BLaER1 (cell line): ENCODE measurements around the gene CD300LD.

ENCODE experiments used
- H3K27ac ChIP-seq: shearing (Covaris generic); formaldehyde crosslinking; 2 replicates; pipeline ENCODE4 v1.8.1; 2022
- H3K27me3 ChIP-seq: shearing (Covaris generic); formaldehyde crosslinking; 2 replicates; pipeline ENCODE4 v1.8.1; 2022
- H3K36me3 ChIP-seq: shearing (Covaris generic); formaldehyde crosslinking; 2 replicates; pipeline ENCODE4 v1.8.1; 2022
- H3K4me1 ChIP-seq: shearing (Covaris generic); formaldehyde crosslinking; 2 replicates; pipeline ENCODE4 v1.8.1; 2022
- H3K4me2 ChIP-seq: shearing (Covaris generic); formaldehyde crosslinking; 2 replicates; pipeline ENCODE4 v1.8.1; 2022
- H3K4me3 ChIP-seq: shearing (Covaris generic); formaldehyde crosslinking; 2 replicates; pipeline ENCODE4 v1.8.1; 2022
- H3K9ac ChIP-seq: shearing (Covaris generic); formaldehyde crosslinking; 2 replicates; pipeline ENCODE4 v1.8.1; 2022
- H3K9me3 ChIP-seq: shearing (Covaris generic); formaldehyde crosslinking; 2 replicates; pipeline ENCODE4 v1.8.1; 2022
- H4K20me1 ChIP-seq: shearing (Covaris generic); formaldehyde crosslinking; 2 replicates; pipeline ENCODE4 v1.8.1; 2022
- Cebpa-rat ChIP-seq: shearing (Covaris generic); IDR thresholded peaks from 2 replicates; pipeline ENCODE4 v1.8.1; 2022

Gene CD300LD

DNA sequence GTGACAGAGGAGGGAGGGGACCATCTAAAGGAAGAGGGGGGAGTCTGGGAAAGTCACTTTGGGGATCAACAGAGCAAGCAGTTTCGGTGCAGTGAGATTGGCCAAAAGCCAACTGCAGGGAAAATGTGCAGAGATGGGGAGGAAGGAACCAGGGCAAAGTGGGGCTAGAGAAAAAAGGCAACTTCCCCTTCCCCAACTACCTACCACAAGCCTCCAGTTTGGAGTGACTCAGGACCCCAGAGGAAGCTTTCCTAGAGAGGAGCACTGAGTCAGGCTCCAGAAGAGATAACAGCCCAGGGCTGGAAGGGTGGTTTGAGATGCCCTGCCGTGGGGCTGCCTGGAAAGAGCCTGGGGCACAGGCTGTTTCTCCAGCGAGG is 6.9 kb upstream of the CD300LD start:
- Histone ChIP-seq H3K9me3 (no peaks in the 10 kb centered on the region), H3K27me3 (peaks cover 14% of the 10 kb centered on the region; the same call in 1 of the 2 replicates), H3K9ac (no peak overlapping the region), H3K4me2 (peak overlapping the region; percentile 67), H3K4me1 (peaks cover 54% of the 10 kb centered on the region), H4K20me1 (peaks cover 26% of the 10 kb centered on the region), H3K36me3 (no peaks in the 10 kb centered on the region), H3K4me3 (no peak overlapping the region), H3K27ac (no peak overlapping the region; the same call in 1 of the 2 replicates)
- no peak for TF ChIP-seq Cebpa-rat

GRCh38 chr17:74598346-74599022 is 6.4 kb upstream of the CD300LD start:
- TF ChIP-seq Cebpa-rat = no peak
- Histone ChIP-seq H3K9ac (no peak overlapping the region), H3K27ac (no peak overlapping the region), H3K27me3 (peaks cover 14% of the 10 kb centered on the region; the same call in 1 of the 2 replicates), H3K36me3 (no peaks in the 10 kb centered on the region), H3K4me2 (peak overlapping the region; percentile 67), H3K4me3 (no peak overlapping the region), H3K9me3 (no peaks in the 10 kb centered on the region), H3K4me1 (peaks cover 49% of the 10 kb centered on the region), H4K20me1 (peaks cover 20% of the 10 kb centered on the region)

DNA sequence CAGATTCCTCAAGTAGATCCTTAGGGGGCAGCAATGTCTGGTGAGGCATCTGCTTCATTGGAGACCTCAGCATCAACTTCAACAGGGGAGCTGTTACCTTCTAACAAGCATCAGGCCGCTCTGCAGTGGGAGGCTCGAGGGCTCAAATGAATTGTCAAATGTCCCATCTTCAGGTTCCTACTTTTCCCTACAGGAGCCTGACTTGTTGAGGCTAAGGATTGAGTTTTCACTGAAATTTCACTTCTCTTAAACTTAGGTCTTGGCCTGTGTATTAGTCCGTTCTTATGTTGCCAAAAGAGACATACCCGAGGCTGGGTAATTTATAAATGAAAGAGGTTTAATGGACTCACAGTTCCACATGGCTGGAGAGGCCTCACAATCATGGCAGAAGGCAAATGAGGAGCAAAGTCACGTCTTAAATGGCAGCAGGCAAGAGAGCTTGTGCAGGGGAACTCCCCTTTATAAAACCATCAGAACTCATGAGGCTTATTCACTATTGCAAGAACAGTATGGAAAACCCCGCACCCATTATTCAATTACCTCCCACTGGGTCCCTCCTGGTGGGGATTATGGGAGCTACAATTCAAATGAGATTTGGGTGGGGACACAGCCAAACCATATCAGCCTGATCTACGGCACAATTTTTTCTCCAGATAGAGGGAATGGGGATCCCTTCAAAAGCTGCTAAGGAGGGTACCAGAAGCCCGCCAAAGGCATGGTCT is 5.1 kb upstream of the CD300LD start:
- Histone ChIP-seq H3K36me3 (no peaks in the 10 kb centered on the region), H3K9ac (no peak overlapping the region), H3K9me3 (no peaks in the 10 kb centered on the region), H3K4me2 (no peak overlapping the region), H3K4me3 (no peak overlapping the region), H3K27ac (no peak overlapping the region), H4K20me1 (peaks cover 8% of the 10 kb centered on the region; the same call in 1 of the 2 replicates), H3K27me3 (peaks cover 2% of the 10 kb centered on the region; the same call in 1 of the 2 replicates), H3K4me1 (peaks cover 42% of the 10 kb centered on the region)
- TF ChIP-seq Cebpa-rat = no peak

GRCh38 chr17:74595037-74595750 is 3.1 kb upstream of the CD300LD start:
- no peak for TF ChIP-seq Cebpa-rat
- Histone ChIP-seq H3K27me3 (no peaks in the 10 kb centered on the region), H3K4me2 (no peak overlapping the region), H3K4me1 (peaks cover 33% of the 10 kb centered on the region), H3K4me3 (no peak overlapping the region), H4K20me1 (peaks cover 8% of the 10 kb centered on the region; the same call in 1 of the 2 replicates), H3K27ac (no peak overlapping the region), H3K9ac (no peak overlapping the region), H3K9me3 (no peaks in the 10 kb centered on the region), H3K36me3 (no peaks in the 10 kb centered on the region)

DNA sequence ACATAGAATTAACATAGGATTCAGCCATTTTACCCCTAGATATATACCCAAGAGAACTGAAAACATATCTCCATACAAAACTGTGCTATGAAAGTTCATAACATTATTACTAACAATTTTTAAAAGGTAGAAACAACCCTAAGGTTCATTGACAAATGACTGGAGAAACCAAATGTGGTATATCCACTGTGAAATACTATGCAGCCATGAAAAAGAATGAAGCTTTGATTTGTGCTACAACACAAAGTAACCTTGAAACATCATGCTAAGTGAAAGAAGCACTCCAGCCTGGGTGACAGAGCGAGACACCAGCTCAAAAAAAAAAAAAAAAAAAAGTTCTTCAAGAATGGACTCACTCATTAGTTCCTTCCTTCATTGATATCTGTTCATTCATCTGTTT is 580 bp downstream of the CD300LD start:
- no peaks in the 10 kb centered on the region for H3K27me3 ChIP-seq

GRCh38 chr17:74585711-74586110 is 6.4 kb downstream of the CD300LD start:
- Histone ChIP-seq H3K9ac (no peak overlapping the region), H3K27ac (no peak overlapping the region), H3K4me3 (no peak overlapping the region), H3K4me2 (no peak overlapping the region), H4K20me1 (no peaks in the 10 kb centered on the region), H3K9me3 (peaks cover 14% of the 10 kb centered on the region), H3K36me3 (no peaks in the 10 kb centered on the region), H3K4me1 (no peaks in the 10 kb centered on the region), H3K27me3 (no peaks in the 10 kb centered on the region)
- TF ChIP-seq Cebpa-rat = no peak

More for the DNA sequence above, 580 bp downstream of the CD300LD start:
- H3K4me1 ChIP-seq = peaks cover 11% of the 10 kb centered on the region; the same call in 1 of the 2 replicates
- no peaks in the 10 kb centered on the region for H3K36me3 ChIP-seq
- no peak overlapping the region for H3K9ac ChIP-seq
- no peak overlapping the region for H3K4me2 ChIP-seq
- no peak overlapping the region for H3K4me3 ChIP-seq
- H3K27ac ChIP-seq = no peak overlapping the region
- H4K20me1 ChIP-seq = no peaks in the 10 kb centered on the region
- no peaks in the 10 kb centered on the region for H3K9me3 ChIP-seq
- TF ChIP-seq Cebpa-rat = no peak

DNA sequence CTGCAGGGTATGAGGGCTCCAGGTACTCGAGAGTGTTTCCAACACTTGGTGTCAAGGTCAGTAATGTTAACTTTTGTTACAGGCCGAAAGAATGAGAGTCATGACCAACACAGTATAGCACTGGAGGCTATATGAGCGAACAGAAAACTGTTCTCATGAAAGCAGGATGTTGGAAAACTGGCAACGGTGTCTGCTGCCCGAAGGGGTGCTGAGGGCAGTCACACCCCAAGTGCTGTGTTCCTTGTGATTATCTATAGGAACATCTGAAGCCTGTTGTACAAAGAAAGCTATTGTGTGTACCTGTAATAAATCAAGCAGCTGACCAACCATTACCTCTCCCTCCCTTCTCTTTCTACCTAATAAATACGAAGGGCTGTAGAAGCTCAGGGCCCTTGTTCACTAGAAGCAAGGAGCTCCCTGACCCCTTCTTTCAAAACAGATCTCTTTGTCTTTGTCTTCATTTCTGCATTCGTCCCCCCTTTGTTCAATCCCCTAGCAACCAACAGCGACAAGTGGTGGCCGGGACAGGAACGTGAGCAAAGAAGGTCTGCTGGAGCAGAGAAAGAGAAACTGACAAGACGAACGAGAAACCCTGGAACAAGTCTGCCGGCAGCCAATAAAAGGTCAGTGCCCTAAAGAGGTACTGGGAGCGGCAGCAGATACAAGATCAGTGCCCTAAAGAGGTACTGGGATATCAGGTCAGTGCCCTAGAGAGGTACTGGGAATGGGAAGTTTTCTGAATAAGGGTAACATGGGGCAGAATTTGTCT is 7.6 kb downstream of the CD300LD start:
- Histone ChIP-seq H3K27me3 (no peaks in the 10 kb centered on the region), H3K4me3 (no peak overlapping the region), H3K9me3 (peaks cover 14% of the 10 kb centered on the region), H4K20me1 (no peaks in the 10 kb centered on the region), H3K36me3 (no peaks in the 10 kb centered on the region), H3K4me2 (no peak overlapping the region), H3K9ac (no peak overlapping the region), H3K27ac (no peak overlapping the region), H3K4me1 (peaks cover 9% of the 10 kb centered on the region)
- TF ChIP-seq Cebpa-rat = no peak

DNA sequence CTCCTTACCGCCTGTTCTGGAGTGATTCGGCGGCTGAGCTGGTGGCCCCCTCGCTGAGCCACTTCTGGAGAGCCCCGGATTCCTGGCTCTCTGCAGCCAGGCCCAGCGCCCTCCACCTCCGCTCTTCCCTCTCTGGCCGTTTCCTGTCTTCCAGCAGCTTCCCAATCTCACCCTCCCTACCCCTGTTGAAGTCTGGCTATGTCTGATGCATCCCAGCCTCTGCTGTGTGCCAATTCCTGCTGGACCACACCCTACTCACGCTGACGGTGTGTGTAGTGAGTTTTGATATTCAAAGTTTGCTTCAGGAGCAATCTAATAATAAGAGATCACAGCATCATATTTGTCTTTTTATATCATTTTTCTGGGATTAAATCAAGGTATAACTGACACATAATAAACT is 9.4 kb downstream of the CD300LD start:
- Histone ChIP-seq H3K4me3 (no peak overlapping the region), H3K27ac (no peak overlapping the region), H3K4me2 (no peak overlapping the region), H3K9ac (no peak overlapping the region), H4K20me1 (no peaks in the 10 kb centered on the region), H3K9me3 (peaks cover 14% of the 10 kb centered on the region), H3K27me3 (no peaks in the 10 kb centered on the region), H3K36me3 (no peaks in the 10 kb centered on the region), H3K4me1 (peaks cover 15% of the 10 kb centered on the region)
- TF ChIP-seq Cebpa-rat = no peak

DNA sequence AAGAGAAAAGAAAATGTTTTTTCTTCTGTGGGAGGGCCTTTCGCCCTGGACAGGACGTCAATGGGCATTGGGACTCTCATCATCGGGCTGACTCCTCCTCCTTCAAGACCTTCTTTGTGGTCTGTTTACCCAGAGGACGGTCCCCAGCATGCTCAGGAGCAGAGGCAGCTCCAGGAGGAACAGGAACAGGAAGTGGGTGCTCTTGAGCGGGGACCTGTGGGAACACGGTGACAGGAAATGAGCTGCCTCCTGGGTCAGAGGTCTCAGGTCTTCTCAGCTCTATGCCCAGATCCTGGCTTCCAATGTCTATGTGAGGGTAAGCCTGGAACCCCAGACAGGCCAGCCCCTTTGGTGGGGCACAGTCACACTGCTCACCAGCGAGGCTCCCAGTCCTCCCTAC is 12.2 kb downstream of the CD300LD start:
- H3K4me2 ChIP-seq = peak overlapping the region; percentile 63
- H3K27ac ChIP-seq = peak overlapping the region; percentile 62
- H3K9ac ChIP-seq = no peak overlapping the region
- peaks cover 15% of the 10 kb centered on the region for H3K4me1 ChIP-seq
- H3K4me3 ChIP-seq = no peak overlapping the region
- H3K9me3 ChIP-seq = peaks cover 9% of the 10 kb centered on the region
- no peaks in the 10 kb centered on the region for H4K20me1 ChIP-seq
- no peaks in the 10 kb centered on the region for H3K36me3 ChIP-seq
- TF ChIP-seq Cebpa-rat = no peak
- H3K27me3 ChIP-seq = no peaks in the 10 kb centered on the region
